Lung (tissue), 12 donors: ENCODE results near the gene CDC42BPB. TPM values are rescaled to one million over a fixed set of nuclear protein-coding genes. Genes with fewer than 3 reads are reported as not detected.

Experiments used
- ATAC-seq: fragments of 200-7000 bp; cut with Tn5 transposase; one replicate; pipeline ENCODE4 v1.9.1; 2020; ENCODE audit warnings: moderate number of reproducible peaks; ENCODE audit not compliant: insufficient read depth, low FRiP score
- DNase-seq, 3 donors: peaks; one replicate each; pipeline ENCODE4 v3.0.0-alpha.2; 2013 to 2017
- H3K27ac ChIP-seq, 2 donors: one replicate each; pipeline ENCODE4 v1.5.1; 2013; ENCODE audit warnings: mild to moderate bottlenecking in 2 of 2, moderate library complexity in 2 of 2, control low read depth in 1 of 2, inconsistent platforms in 1 of 2, low read depth in 1 of 2, low read length in 1 of 2
- H3K27me3 ChIP-seq, 3 donors: one replicate each; pipeline ENCODE4 v1.5.1; 2013; ENCODE audit warnings: low read length in 2 of 3; ENCODE audit not compliant: control insufficient read depth in 3 of 3, insufficient read depth in 3 of 3
- H3K36me3 ChIP-seq, 4 donors: one replicate each; pipeline ENCODE4 v1.5.1; 2013; ENCODE audit warnings: low read length in 4 of 4, mild to moderate bottlenecking in 1 of 4, moderate library complexity in 1 of 4; ENCODE audit not compliant: control insufficient read depth in 4 of 4, insufficient read depth in 4 of 4
- H3K4me1 ChIP-seq, 5 donors: one replicate each; pipeline ENCODE4 v1.5.1; 2013; ENCODE audit warnings: low read length in 5 of 5, mild to moderate bottlenecking in 2 of 5, moderate library complexity in 1 of 5; ENCODE audit not compliant: control insufficient read depth in 5 of 5, insufficient read depth in 5 of 5
- H3K4me3 ChIP-seq: one replicate; pipeline ENCODE4 v1.5.1; 2013; ENCODE audit warnings: mild to moderate bottlenecking, control low read depth, moderate library complexity
- H3K9ac ChIP-seq, 2 donors: one replicate each; pipeline ENCODE4 v1.5.1; 2013; ENCODE audit warnings: low read length in 2 of 2, control low read depth in 1 of 2; ENCODE audit not compliant: insufficient read depth in 1 of 2
- H3K9me3 ChIP-seq, 4 donors: one replicate each; pipeline ENCODE4 v1.5.1; 2013; ENCODE audit warnings: low read length in 3 of 4, mild to moderate bottlenecking in 1 of 4, moderate library complexity in 1 of 4; ENCODE audit not compliant: control insufficient read depth in 4 of 4, insufficient read depth in 3 of 4
- CTCF ChIP-seq: IDR thresholded peaks from 2 replicates; pipeline ENCODE4 v1.5.1; 2012; ENCODE audit warnings: mild to moderate bottlenecking; ENCODE audit errors: control extremely low read depth, extremely low read depth
- WGBS, 2 donors: extraction: QIAGEN DNeasy Blood & Tissue Kit; methylation state at CpG; one replicate each; pipeline ENCODE4 v1.1.7; 2013; 5-methylcytosine and 5-hydroxymethylcytosine counted together
- polyA plus RNA-seq, 2 donors: library from polyadenylated mRNA; stranded (reverse); fragments of 200-250 nt; gene quantifications; one replicate each; pipeline ENCODE4 v1.2.1, GENCODE V29; 2013
- total RNA-seq, 2 donors: library from RNA; depleted of rRNA in 1 of 2; stranded (reverse); fragments of >200 nt in 1 of 2; gene quantifications; one replicate each; pipeline ENCODE4 v1.2.1, GENCODE V29; 2014 to 2021
- donor health status: control.
- donor health status: control.
- donor health status: Bipolar disorder and iron deficiency.
- donor health status: healthy.
- donor health status: DM: yes; HTN: yes; CAD: no.

Gene CDC42BPB
- total and polyA plus RNA-seq, 4 donors, result 39.3 to 97.9 (median 66.6) TPM

GRCh38 chr14:103073876-103074728, 16.8 kb upstream of the CDC42BPB start:
- 74 to 78% methylated on average over 21 of the region's 21 CpGs for WGBS, 2 donors
- Histone ChIP-seq H3K9me3 (no peaks in the 10 kb centered on the region), H3K27ac (peak overlapping the region; percentile 81), H3K4me1 (peaks cover 0 to 14% (median 7%) of the 10 kb centered on the region in 5 donors), H3K4me3 (no peak overlapping the region), H3K36me3 (no peaks in the 10 kb centered on the region), H3K27me3 (no peaks in the 10 kb centered on the region), H3K9ac (no peak overlapping the region)
- no peak for TF ChIP-seq CTCF
- DNase-seq (no peak), ATAC-seq (no peak)

DNA sequence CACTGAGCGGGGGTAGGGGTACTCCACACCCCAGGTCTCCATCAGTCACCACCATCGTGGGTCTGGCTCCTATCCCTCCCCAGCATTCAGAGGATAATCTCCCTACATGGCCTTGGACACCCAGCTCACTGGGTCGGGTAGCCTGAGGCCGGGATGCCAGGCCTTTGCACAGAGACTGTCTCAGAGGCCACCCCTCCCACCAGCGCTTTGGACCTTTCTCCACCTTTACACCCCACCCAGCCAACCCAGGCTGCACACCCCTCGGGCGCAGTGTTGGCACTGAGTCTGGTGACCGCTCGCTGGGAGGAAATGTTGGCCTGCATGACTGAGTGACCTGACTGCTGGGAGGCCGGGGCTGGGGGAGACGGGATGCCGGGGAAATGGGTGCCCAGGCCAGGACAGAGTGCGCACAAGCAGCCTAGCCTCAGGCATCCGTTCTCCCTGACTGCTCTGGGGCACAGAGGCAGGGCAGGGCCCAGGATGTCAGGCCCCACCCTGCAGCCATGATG, 16.1 kb upstream of the CDC42BPB start:
- peaks cover 0 to 15% (median 7%) of the 10 kb centered on the region in 5 donors for H3K4me1 ChIP-seq
- ATAC-seq, result no peak
- H3K9me3 ChIP-seq, result no peaks in the 10 kb centered on the region
- no peak overlapping the region for H3K9ac ChIP-seq
- no peak for TF ChIP-seq CTCF
- H3K36me3 ChIP-seq, result no peaks in the 10 kb centered on the region
- no peak overlapping the region for H3K27ac ChIP-seq
- no peaks in the 10 kb centered on the region for H3K27me3 ChIP-seq
- 89 to 94% methylated on average over 14 of the region's 14 CpGs for WGBS, 2 donors
- no peak for DNase-seq
- no peak overlapping the region for H3K4me3 ChIP-seq

DNA sequence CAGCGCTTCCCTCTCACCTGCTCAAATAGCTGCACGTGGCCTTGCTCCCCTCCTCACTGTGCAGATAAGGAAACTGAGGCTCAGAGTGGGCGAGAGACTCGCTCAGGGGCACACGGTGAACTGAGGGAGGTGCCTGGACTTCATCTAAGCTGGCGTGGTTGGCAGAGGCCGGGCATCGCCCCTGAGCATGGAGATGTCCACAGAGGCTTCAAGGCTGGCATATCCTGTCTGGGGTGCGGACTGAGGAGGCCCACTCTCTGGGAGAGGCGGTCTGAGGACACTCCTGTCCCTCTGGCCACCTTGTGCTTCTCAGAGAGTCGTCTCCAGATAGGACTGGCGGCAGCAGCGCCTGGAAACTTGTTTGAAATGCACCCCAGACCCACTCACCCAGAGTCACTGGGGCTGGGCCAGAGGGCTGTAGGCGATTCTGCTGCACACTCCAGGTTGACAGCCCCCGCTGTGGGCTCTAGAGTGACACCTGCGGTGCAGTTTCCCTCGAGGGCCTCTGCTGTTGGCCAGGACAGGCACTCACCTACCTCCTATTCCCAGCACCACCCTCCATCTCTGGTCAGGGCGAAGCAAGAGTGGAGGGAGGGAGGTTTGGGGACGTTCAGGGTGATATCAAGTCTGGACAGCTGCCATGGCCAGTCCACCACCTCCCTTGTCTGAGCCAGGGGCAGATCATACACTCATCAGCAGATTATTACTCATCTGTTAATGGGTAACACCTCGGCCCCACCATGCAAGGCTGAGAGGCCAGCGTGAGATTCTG, 15.4 kb upstream of the CDC42BPB start:
- Histone ChIP-seq H3K27ac (peak overlapping the region in 1 of 2 donors; percentile 28), H3K4me3 (no peak overlapping the region), H3K9ac (no peak overlapping the region), H3K4me1 (peaks cover 0 to 17% (median 7%) of the 10 kb centered on the region in 5 donors), H3K36me3 (no peaks in the 10 kb centered on the region), H3K9me3 (no peaks in the 10 kb centered on the region), H3K27me3 (no peaks in the 10 kb centered on the region)
- no peak for ATAC-seq
- 81 to 85% methylated on average over 21 of the region's 21 CpGs for WGBS, 2 donors
- TF ChIP-seq CTCF, result no peak
- no peak for DNase-seq
